K562 (cell line): ENCODE results near the gene EZH2. TPM values are rescaled to one million over a fixed set of nuclear protein-coding genes. Genes with fewer than 3 reads are reported as not detected.

Experiments
- ADNP ChIP-seq: fragments of 200-800 bp; sonication (Bioruptor generic); IDR thresholded peaks from 2 replicates; pipeline ENCODE4 v1.6.1; 2016; ENCODE audit warnings: missing genetic modification characterization, missing compliant biosample characterization
- DDX20 ChIP-seq: fragments of 450-650 bp; IDR thresholded peaks from 2 replicates; pipeline ENCODE4 v1.6.1; 2016; ENCODE audit warnings: missing genetic modification characterization, low read depth, mild to moderate bottlenecking, missing compliant biosample characterization, moderate library complexity
- MAFF ChIP-seq: IDR thresholded peaks from 2 replicates; pipeline ENCODE4 v1.6.1; 2012; ENCODE audit warnings: low read length, improper control_type of control experiment
- NBN ChIP-seq: fragments of 450-650 bp; IDR thresholded peaks from 2 replicates; pipeline ENCODE4 v1.6.1; 2016; ENCODE audit warnings: low read depth, mild to moderate bottlenecking
- NCOA4 ChIP-seq: fragments of 450-650 bp; IDR thresholded peaks from 2 replicates; pipeline ENCODE4 v1.6.1; 2018; ENCODE audit warnings: mild to moderate bottlenecking; ENCODE audit not compliant: partially characterized antibody
- PHTF2 ChIP-seq: fragments of 250-450 bp; sonication (Bioruptor Pico); IDR thresholded peaks from 2 replicates; pipeline ENCODE4 v1.5.0; 2021; ENCODE audit warnings: mild to moderate bottlenecking
- PRPF4 ChIP-seq: fragments of 200-400 bp; formaldehyde crosslinking; IDR thresholded peaks from one replicate; pipeline ENCODE4 v1.6.1; 2017; ENCODE audit warnings: low read length, low read depth, mild to moderate bottlenecking; ENCODE audit not compliant: insufficient read depth, poor library complexity, severe bottlenecking
- ZNF584 ChIP-seq: fragments of 200-800 bp; sonication (Bioruptor generic); IDR thresholded peaks from 2 replicates; pipeline ENCODE4 v1.6.1; 2016; ENCODE audit warnings: low read depth, mild to moderate bottlenecking, missing genetic modification characterization, missing compliant biosample characterization
- polyA plus RNA-seq, 8 experiments: library from polyadenylated mRNA; depleted of rRNA in 4 of 8; stranded (reverse) in 5 of 8; unstranded in 3 of 8; fragments of >200 nt; fragmentation: Nextera tagmentation in 2 of 8; fragmentation: Illumina TruSeq in 1 of 8; extraction: Ambion mirVana in 2 of 8; extraction: Trizol in 1 of 8; gene quantifications; 2 replicates each; pipeline versions ENCODE4 v1.2.1 to v1.2.3, GENCODE V29; 2011 to 2014; ENCODE audit warnings: inconsistent platforms in 1 of 8, missing spikeins in 1 of 8
- total RNA-seq, 7 experiments: library from RNA; depleted of rRNA in 6 of 7; stranded (reverse); fragments of >200 nt in 6 of 7; fragmentation: Illumina TruSeq in 2 of 7; extraction: Trizol in 2 of 7; gene quantifications; 2 replicates each; pipeline versions ENCODE4 v1.2.1 to v1.2.3, GENCODE V29; 2011 to 2021; ENCODE audit warnings: low replicate concordance in 1 of 7
- TF ChIP-seq, protein P1 (sequence below): fragments of 250-450 bp; sonication (Bioruptor Pico); IDR thresholded peaks from 2 replicates; pipeline ENCODE4 v1.8.0; 2021; ENCODE audit warnings: moderate library complexity, mild to moderate bottlenecking, inconsistent platforms
- TF ChIP-seq, protein P2 (sequence below): fragments of 200-800 bp; sonication (Bioruptor generic); IDR thresholded peaks from 2 replicates; pipeline ENCODE4 v1.6.1; 2016; ENCODE audit warnings: missing genetic modification characterization, missing compliant biosample characterization
- TF ChIP-seq, protein P3 (sequence below): fragments of 250-450 bp; sonication (Bioruptor Pico); IDR thresholded peaks from 2 replicates; pipeline ENCODE4 v1.5.1; 2021; ENCODE audit warnings: mild to moderate bottlenecking
- TF ChIP-seq, protein P4 (sequence below): IDR thresholded peaks from 2 replicates; pipeline ENCODE4 v1.6.1; 2014; ENCODE audit warnings: antibody characterized with exemption
- TF ChIP-seq, protein P5 (sequence below): sonication (generic); formaldehyde crosslinking; IDR thresholded peaks from 2 replicates; pipeline ENCODE4 v1.8.1; 2022; ENCODE audit warnings: missing genetic modification reagents

Gene EZH2
- total and polyA plus RNA-seq, 9 of the 15 experiments (the other 6 are each of a cell fraction or from before 2014, with no cell fraction given), result 48.7 to 175 (median 98.6) TPM

DNA sequence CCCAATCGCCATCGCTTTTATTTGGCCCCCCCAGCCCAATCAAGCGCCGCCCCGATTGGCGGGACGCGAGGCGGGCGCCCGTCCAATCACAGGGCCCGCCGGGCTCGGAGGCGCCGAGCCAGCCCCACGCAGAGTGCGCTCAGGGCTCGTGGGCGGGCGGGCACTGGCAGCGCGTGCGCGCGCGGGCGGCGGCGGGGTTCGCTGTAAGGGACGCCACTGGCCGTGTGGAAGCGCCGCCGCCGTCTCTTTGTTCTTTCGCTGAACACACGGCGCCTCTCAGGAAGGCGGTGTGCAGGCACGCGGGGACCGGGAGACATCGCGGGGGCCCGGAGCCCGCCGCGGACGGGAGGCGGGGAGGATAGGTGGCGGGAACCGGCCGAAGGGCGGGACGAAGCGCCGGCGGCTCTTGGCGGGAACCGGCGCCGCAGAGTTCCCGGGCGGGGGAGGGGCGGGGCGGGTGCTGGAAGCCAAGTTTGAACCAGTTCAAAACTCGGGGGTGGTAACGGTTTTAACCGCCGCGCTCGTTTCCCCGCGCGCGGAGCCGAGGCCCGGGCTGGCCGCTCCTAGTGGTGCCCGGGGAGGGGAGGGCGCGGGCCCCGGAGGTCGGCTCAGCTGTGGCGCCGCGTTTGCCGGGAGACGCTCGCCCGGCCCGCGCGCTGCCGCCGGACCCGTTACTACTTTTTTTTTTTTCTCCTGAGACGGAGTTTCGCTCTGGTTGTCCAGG is 370 bp upstream of the EZH2 start (continued):
- TF ChIP-seq NBN (0 out of 2 replicates have a peak, but pooled peaks have one; percentile 23), PRPF4 (peak; percentile 23), MAFF (no peak), ADNP (tag) (no peak), ZNF584 (no peak; the same call in 1 of the 2 replicates), NCOA4 (no peak), DDX20 (tag) (no peak), PHTF2 (CRISPR knock-in tag) (no peak)
- TF ChIP-seq, protein P1, sequence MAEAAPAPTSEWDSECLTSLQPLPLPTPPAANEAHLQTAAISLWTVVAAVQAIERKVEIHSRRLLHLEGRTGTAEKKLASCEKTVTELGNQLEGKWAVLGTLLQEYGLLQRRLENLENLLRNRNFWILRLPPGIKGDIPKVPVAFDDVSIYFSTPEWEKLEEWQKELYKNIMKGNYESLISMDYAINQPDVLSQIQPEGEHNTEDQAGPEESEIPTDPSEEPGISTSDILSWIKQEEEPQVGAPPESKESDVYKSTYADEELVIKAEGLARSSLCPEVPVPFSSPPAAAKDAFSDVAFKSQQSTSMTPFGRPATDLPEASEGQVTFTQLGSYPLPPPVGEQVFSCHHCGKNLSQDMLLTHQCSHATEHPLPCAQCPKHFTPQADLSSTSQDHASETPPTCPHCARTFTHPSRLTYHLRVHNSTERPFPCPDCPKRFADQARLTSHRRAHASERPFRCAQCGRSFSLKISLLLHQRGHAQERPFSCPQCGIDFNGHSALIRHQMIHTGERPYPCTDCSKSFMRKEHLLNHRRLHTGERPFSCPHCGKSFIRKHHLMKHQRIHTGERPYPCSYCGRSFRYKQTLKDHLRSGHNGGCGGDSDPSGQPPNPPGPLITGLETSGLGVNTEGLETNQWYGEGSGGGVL (CRISPR knock-in tag), result no peak
- TF ChIP-seq, protein P2, sequence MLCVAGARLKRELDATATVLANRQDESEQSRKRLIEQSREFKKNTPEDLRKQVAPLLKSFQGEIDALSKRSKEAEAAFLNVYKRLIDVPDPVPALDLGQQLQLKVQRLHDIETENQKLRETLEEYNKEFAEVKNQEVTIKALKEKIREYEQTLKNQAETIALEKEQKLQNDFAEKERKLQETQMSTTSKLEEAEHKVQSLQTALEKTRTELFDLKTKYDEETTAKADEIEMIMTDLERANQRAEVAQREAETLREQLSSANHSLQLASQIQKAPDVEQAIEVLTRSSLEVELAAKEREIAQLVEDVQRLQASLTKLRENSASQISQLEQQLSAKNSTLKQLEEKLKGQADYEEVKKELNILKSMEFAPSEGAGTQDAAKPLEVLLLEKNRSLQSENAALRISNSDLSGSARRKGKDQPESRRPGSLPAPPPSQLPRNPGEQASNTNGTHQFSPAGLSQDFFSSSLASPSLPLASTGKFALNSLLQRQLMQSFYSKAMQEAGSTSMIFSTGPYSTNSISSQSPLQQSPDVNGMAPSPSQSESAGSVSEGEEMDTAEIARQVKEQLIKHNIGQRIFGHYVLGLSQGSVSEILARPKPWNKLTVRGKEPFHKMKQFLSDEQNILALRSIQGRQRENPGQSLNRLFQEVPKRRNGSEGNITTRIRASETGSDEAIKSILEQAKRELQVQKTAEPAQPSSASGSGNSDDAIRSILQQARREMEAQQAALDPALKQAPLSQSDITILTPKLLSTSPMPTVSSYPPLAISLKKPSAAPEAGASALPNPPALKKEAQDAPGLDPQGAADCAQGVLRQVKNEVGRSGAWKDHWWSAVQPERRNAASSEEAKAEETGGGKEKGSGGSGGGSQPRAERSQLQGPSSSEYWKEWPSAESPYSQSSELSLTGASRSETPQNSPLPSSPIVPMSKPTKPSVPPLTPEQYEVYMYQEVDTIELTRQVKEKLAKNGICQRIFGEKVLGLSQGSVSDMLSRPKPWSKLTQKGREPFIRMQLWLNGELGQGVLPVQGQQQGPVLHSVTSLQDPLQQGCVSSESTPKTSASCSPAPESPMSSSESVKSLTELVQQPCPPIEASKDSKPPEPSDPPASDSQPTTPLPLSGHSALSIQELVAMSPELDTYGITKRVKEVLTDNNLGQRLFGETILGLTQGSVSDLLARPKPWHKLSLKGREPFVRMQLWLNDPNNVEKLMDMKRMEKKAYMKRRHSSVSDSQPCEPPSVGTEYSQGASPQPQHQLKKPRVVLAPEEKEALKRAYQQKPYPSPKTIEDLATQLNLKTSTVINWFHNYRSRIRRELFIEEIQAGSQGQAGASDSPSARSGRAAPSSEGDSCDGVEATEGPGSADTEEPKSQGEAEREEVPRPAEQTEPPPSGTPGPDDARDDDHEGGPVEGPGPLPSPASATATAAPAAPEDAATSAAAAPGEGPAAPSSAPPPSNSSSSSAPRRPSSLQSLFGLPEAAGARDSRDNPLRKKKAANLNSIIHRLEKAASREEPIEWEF (CRISPR knock-in tag), result 0 out of 2 replicates have a peak, but pooled peaks have one; percentile 11
- TF ChIP-seq, protein P3, sequence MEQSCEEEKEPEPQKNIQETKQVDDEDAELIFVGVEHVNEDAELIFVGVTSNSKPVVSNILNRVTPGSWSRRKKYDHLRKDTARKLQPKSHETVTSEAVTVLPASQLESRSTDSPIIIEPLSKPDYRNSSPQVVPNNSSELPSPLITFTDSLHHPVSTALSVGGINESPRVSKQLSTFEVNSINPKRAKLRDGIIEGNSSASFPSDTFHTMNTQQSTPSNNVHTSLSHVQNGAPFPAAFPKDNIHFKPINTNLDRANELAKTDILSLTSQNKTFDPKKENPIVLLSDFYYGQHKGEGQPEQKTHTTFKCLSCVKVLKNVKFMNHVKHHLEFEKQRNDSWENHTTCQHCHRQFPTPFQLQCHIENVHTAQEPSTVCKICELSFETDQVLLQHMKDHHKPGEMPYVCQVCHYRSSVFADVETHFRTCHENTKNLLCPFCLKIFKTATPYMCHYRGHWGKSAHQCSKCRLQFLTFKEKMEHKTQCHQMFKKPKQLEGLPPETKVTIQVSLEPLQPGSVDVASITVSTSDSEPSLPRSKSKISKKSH (CRISPR knock-in tag), result no peak
- TF ChIP-seq, protein P4, sequence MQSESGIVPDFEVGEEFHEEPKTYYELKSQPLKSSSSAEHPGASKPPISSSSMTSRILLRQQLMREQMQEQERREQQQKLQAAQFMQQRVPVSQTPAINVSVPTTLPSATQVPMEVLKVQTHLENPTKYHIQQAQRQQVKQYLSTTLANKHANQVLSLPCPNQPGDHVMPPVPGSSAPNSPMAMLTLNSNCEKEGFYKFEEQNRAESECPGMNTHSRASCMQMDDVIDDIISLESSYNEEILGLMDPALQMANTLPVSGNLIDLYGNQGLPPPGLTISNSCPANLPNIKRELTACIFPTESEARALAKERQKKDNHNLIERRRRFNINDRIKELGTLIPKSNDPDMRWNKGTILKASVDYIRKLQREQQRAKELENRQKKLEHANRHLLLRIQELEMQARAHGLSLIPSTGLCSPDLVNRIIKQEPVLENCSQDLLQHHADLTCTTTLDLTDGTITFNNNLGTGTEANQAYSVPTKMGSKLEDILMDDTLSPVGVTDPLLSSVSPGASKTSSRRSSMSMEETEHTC, result 0 out of 2 replicates have a peak, but pooled peaks have one; percentile 38
- TF ChIP-seq, protein P5, sequence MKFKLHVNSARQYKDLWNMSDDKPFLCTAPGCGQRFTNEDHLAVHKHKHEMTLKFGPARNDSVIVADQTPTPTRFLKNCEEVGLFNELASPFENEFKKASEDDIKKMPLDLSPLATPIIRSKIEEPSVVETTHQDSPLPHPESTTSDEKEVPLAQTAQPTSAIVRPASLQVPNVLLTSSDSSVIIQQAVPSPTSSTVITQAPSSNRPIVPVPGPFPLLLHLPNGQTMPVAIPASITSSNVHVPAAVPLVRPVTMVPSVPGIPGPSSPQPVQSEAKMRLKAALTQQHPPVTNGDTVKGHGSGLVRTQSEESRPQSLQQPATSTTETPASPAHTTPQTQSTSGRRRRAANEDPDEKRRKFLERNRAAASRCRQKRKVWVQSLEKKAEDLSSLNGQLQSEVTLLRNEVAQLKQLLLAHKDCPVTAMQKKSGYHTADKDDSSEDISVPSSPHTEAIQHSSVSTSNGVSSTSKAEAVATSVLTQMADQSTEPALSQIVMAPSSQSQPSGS (CRISPR knock-in tag), result 0 out of 2 replicates have a peak, but pooled peaks have one; percentile 59
